ENCODE data around the gene KLHL18.

Gene KLHL18

GRCh38 chr3:47282424-47283192 lies at the start of gene KLHL18, which contains the start of gene KIF9:
TSS of gene KLHL18 (plus strand) at chr3:47282944. CDS start at chr3:47282966, 22 bp downstream.
TSS of gene KIF9 (minus strand) at chr3:47282799. CDS start at chr3:47277374, 5,425 bp downstream.
- Histone ChIP-seq H3F3A (ENCODE audit: low read depth) (no peaks in the 10 kb centered on the region), H3K79me2 (ENCODE audit: insufficient read depth, low read length) (peaks cover 46% of the 10 kb centered on the region), H3K4me3 (ENCODE audit: low read length, poor library complexity, severe bottlenecking) (peak within 1 kb of the TSS; percentile 94), H3K36me3 (ENCODE audit: insufficient read depth, low read length) (no peaks in the 10 kb centered on the region), H3K27me3 (ENCODE audit: insufficient read depth, low read length, poor library complexity, severe bottlenecking) (no peaks in the 10 kb centered on the region), H3K4me1 (ENCODE audit: insufficient read depth, low read length, poor library complexity, severe bottlenecking) (peaks cover 25% of the 10 kb centered on the region), H2AFZ (ENCODE audit: low read length) (peak within 1 kb of the TSS; percentile 98), H3K9me3 (ENCODE audit: insufficient read depth, low read depth, low read length) (no peaks in the 10 kb centered on the region), H3K4me2 (ENCODE audit: low read depth, low read length, poor library complexity, severe bottlenecking) (peak within 1 kb of the TSS; percentile 99), H3K9me2 (replicated peaks; ENCODE audit: low read depth, low read length) (no peaks in the 10 kb centered on the region), H3K9ac (ENCODE audit: low read depth, low read length, poor library complexity, severe bottlenecking) (peak within 1 kb of the TSS; percentile 89), H4K20me1 (ENCODE audit: insufficient read depth, low read length, poor library complexity, severe bottlenecking) (no peaks in the 10 kb centered on the region)
- no peak for TF ChIP-seq EZH2phosphoT487 (IDR thresholded peaks at IDR 0.05; ENCODE audit: borderline replicate concordance)
- TF ChIP-seq CTCF (conservative IDR thresholded peaks at IDR 0.05; ENCODE audit: low read length) = no peak

DNA sequence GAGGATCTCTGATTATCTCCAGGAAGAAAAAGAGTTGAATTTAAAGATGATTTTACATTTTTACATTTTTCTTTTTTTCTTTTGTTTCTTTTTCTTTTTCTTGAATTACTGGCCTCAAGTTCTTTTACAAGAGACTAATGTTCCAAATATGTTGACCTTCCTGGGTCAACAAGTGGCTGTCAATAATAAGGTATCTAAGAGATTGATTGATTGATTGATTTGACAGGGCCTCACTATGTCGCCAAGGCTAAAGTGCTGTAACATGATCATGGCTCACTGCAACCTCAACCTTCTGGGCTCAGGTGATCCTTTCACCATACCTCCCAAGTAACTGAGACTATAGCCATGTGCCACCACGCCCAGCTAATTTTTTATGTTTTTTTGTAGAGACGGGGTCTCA lies 44.7 kb upstream of the KLHL18 start:
- H3K9me2 ChIP-seq (replicated peaks; ENCODE audit: low read depth, low read length) = no peaks in the 10 kb centered on the region
- no peaks in the 10 kb centered on the region for H3K9me3 ChIP-seq (ENCODE audit: insufficient read depth, low read depth, low read length)
- H4K20me1 ChIP-seq (ENCODE audit: insufficient read depth, low read length, poor library complexity, severe bottlenecking) = no peaks in the 10 kb centered on the region
- H3K4me3 ChIP-seq (ENCODE audit: low read length, poor library complexity, severe bottlenecking) = no peak overlapping the region
- no peak for TF ChIP-seq CTCF (conservative IDR thresholded peaks at IDR 0.05; ENCODE audit: low read length)
- no peak for TF ChIP-seq EZH2phosphoT487 (IDR thresholded peaks at IDR 0.05; ENCODE audit: borderline replicate concordance)
- no peaks in the 10 kb centered on the region for H3K27me3 ChIP-seq (ENCODE audit: insufficient read depth, low read length, poor library complexity, severe bottlenecking)
- no peaks in the 10 kb centered on the region for H3F3A ChIP-seq (ENCODE audit: low read depth)
- no peaks in the 10 kb centered on the region for H3K36me3 ChIP-seq (ENCODE audit: insufficient read depth, low read length)
- H3K4me1 ChIP-seq (ENCODE audit: insufficient read depth, low read length, poor library complexity, severe bottlenecking) = no peaks in the 10 kb centered on the region
- no peak overlapping the region for H2AFZ ChIP-seq (ENCODE audit: low read length)
- no peak overlapping the region for H3K4me2 ChIP-seq (ENCODE audit: low read depth, low read length, poor library complexity, severe bottlenecking)
- H3K79me2 ChIP-seq (ENCODE audit: insufficient read depth, low read length) = no peaks in the 10 kb centered on the region
- no peak overlapping the region for H3K9ac ChIP-seq (ENCODE audit: low read depth, low read length, poor library complexity, severe bottlenecking)

GRCh38 chr3:47239929-47240328 lies 42.8 kb upstream of the KLHL18 start:
- no peak overlapping the region for H2AFZ ChIP-seq (ENCODE audit: low read length)
- no peaks in the 10 kb centered on the region for H3F3A ChIP-seq (ENCODE audit: low read depth)
- no peaks in the 10 kb centered on the region for H3K9me2 ChIP-seq (replicated peaks; ENCODE audit: low read depth, low read length)
- no peaks in the 10 kb centered on the region for H3K4me1 ChIP-seq (ENCODE audit: insufficient read depth, low read length, poor library complexity, severe bottlenecking)
- no peaks in the 10 kb centered on the region for H3K9me3 ChIP-seq (ENCODE audit: insufficient read depth, low read depth, low read length)
- TF ChIP-seq CTCF (conservative IDR thresholded peaks at IDR 0.05; ENCODE audit: low read length) = no peak
- TF ChIP-seq EZH2phosphoT487 (IDR thresholded peaks at IDR 0.05; ENCODE audit: borderline replicate concordance) = no peak
- no peaks in the 10 kb centered on the region for H4K20me1 ChIP-seq (ENCODE audit: insufficient read depth, low read length, poor library complexity, severe bottlenecking)
- no peak overlapping the region for H3K9ac ChIP-seq (ENCODE audit: low read depth, low read length, poor library complexity, severe bottlenecking)
- H3K79me2 ChIP-seq (ENCODE audit: insufficient read depth, low read length) = no peaks in the 10 kb centered on the region
- no peak overlapping the region for H3K4me2 ChIP-seq (ENCODE audit: low read depth, low read length, poor library complexity, severe bottlenecking)
- H3K36me3 ChIP-seq (ENCODE audit: insufficient read depth, low read length) = no peaks in the 10 kb centered on the region
- no peak overlapping the region for H3K4me3 ChIP-seq (ENCODE audit: low read length, poor library complexity, severe bottlenecking)
- no peaks in the 10 kb centered on the region for H3K27me3 ChIP-seq (ENCODE audit: insufficient read depth, low read length, poor library complexity, severe bottlenecking)
